ENCODE measurements around the gene CDC6.

GRCh38 chr17:40306395-40306794, 18.7 kb downstream of the CDC6 start:
- TF ChIP-seq CTCF (IDR thresholded peaks at IDR 0.05) (no peak), POLR2A (IDR thresholded peaks at IDR 0.05) (no peak)
